Activated naive CD4-positive, alpha-beta T cell treated with anti-CD3 and anti-CD28 coated beads, Interleukin-2, amount 50 U/mL, for 16 hours (primary cell): ENCODE data around the gene BCL2A1.
"Not testable (repeated sequence)": the region's sequence is repeated elsewhere in the genome, so short reads cannot be mapped to it uniquely, and the experiment has no call there.

Experiments
- DNase-seq: peaks from one replicate; pipeline ENCODE4 v3.0.0-alpha.2; 2020

BCL2A1 gene

DNA sequence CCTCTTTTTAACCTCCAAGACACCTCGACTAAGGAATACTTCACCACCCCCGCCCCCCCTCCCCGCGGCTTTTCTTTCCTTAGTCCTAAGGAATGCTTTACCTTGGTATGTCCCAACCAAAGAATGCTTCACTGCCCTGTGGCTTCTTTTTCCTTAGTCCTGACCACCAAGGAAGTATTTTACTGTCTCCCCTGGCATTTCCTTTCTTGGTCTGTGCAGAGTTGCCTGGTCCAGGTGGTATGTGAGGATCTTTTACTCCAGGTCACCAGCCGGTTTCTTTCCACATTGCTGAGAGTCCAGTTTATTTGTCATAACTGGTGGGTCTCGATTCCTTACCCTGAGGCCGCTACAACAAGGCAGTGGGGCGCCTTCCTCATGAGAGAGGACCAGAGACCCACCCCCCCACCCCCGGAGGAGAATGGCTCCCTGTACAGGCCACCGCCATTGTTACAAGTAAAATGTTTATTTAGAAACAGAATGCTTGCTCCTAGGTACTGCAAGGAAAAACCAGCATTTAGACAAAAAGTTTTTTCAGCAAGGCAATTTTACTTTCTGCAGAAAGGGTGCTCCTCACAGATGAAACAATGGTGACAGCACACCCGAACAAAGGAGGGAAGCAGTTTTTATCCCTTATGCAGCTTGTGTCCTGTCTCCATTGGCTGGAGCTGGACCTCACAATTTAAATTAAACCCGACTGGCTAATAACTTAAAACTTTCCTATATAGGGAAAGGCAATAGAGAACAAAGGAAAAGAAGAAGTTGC lies 51.1 kb downstream of the BCL2A1 start:
- no peak for DNase-seq

- no peak for DNase-seq
Measured at GRCh38 chr15:79919090-79919748, 51.8 kb downstream of the BCL2A1 start.

DNA sequence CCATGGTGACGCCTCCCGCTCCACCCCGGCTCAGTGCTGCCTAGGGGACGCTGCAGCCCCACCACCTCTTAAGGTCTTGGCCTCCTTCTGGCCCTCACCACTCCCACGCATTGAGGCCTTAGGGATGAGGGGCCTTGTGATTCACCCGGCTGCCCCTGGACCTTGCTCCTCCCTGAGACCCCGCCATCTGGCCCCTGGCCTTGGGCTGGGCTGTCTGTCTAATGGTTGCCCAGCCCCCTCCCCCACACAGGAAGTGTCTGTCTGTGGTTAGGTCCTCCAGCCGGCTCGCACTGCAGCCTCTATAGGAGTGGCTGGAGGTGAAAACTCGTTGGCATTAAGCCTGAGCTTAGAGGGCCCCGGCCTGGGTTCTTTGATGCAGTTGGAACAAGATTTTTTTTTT lies 52.7 kb downstream of the BCL2A1 start:
- DNase-seq = no peak

DNA sequence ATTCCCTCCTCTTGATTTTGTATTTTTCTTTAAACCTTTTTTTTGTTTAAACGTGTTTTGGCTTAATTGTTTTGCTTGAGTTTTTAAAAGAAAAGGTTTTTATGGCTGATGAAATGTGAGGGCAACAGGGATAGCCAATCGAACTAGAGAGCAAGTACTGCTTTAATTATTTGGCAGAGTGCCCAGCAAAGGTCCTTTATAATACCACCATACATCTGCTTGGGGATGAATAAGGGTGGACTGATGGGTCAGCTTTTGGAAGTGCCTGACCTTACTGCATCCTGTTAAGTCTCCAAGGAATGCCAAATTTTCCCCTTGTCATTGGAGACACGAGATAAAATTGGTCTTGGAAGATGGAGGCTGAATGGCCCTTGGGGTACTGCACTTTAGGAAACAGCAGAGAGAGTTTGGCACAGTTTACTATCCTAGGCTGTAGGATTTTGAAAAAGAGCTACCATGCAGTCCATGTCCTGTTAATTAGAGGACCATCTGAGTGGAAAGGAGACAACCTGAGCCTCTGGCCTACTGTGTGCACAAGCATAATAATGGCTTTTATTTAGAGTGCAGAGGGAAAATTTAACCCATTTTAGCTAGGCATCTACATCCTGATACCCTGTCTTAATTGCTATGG lies 54.4 kb downstream of the BCL2A1 start:
- DNase-seq = no peak

GRCh38 chr15:79915776-79916501 lies 55.1 kb downstream of the BCL2A1 start:
- DNase-seq = not testable (repeated sequence)

- DNase-seq = no peak
Measured at GRCh38 chr15:79914728-79915127, 56.3 kb downstream of the BCL2A1 start.
